ENCODE measurements around the gene FLNB. TPM values are rescaled to one million over a fixed set of nuclear protein-coding genes. Genes with fewer than 3 reads are reported as not detected.

The FLNB gene
- total RNA-seq, 1 donor from 2014 or later, result 216 TPM

DNA sequence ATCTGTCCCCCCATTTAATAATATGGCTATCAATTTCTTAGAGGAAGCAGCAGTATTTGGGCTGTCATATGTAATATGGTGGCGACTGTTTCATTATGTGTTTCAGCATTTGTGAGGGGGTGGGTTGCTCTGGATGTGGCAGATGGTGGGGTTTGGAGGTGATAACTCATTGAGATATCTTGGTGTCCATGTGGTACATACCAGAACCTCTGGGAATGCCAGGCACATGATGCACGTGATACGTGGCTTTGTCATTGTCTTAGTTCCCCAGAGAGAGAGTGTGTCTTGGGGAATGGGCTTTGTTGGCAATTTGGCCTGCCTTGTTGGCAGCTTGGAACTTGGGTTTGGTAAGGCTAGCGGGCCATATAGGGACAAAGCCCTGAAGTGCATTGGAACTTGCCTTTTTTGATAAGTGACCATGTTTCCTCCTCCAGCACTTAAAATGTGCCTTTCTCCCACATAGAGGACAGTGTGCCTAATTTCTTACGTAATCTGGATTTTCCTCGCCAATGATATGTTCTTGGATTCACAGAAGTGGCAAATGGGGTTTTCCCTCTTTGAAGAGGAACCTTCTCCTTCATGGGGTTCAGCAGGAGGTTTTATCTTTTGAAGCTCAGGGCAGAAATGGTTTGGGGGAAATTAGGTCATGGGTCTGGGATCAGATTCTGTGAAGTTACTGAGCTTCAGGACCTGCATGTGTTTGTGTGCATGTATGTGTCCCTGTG is 123.0 kb downstream of the FLNB start:
- Mint-ChIP-seq H3K4me1 (ENCODE audit: unreplicated experiment) (no peaks in the 10 kb centered on the region), H3K27me3 (ENCODE audit: unreplicated experiment) (peaks cover 13% of the 10 kb centered on the region), H3K9me3 (ENCODE audit: unreplicated experiment) (no peaks in the 10 kb centered on the region), H3K27ac (ENCODE audit: unreplicated experiment) (no peak overlapping the region), H3K36me3 (ENCODE audit: low read depth, unreplicated experiment) (peaks cover 69% of the 10 kb centered on the region), H3K4me3 (ENCODE audit: unreplicated experiment) (peak overlapping the region; percentile 17)
- TF ChIP-seq, protein P1, sequence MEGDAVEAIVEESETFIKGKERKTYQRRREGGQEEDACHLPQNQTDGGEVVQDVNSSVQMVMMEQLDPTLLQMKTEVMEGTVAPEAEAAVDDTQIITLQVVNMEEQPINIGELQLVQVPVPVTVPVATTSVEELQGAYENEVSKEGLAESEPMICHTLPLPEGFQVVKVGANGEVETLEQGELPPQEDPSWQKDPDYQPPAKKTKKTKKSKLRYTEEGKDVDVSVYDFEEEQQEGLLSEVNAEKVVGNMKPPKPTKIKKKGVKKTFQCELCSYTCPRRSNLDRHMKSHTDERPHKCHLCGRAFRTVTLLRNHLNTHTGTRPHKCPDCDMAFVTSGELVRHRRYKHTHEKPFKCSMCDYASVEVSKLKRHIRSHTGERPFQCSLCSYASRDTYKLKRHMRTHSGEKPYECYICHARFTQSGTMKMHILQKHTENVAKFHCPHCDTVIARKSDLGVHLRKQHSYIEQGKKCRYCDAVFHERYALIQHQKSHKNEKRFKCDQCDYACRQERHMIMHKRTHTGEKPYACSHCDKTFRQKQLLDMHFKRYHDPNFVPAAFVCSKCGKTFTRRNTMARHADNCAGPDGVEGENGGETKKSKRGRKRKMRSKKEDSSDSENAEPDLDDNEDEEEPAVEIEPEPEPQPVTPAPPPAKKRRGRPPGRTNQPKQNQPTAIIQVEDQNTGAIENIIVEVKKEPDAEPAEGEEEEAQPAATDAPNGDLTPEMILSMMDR (IDR thresholded peaks at IDR 0.05; ENCODE audit: unreplicated experiment), result no peak
- no peak for DNase-seq (ENCODE audit: low spot score)

DNA sequence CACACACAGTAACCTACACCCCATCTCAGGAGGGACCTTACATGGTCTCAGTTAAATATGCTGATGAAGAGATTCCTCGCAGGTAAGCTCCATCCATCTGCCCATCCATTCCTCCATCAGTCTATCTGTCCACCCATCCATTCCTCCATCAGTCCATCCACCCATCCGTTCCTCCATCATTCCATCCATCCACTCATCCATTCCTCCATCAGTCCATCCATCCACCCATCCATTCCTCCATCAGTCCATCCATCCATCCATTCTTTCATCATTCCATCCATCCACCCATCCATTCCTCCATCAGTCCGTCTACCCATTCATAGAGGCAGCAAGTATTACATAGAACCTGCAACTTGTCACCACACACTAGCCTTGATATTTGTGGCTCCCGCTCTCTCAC is 124.6 kb downstream of the FLNB start:
- peak overlapping the region; percentile 21 for H3K4me3 Mint-ChIP-seq (ENCODE audit: unreplicated experiment)

DNA sequence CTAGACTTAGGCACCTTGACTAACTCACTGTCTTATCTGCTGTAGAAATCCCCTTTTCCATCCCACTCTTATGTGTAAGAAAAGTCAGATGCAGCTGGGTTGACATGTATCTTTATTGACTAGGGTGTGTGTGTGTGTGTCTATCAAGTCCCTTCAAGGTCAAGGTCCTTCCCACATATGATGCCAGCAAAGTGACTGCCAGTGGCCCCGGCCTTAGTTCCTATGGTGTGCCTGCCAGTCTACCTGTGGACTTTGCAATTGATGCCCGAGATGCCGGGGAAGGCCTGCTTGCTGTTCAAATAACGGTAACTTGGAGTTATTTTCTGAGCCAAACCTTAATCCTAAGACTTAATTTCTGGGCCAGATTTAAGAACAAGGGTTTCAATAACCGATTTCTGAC is 126.2 kb downstream of the FLNB start:
- H3K36me3 Mint-ChIP-seq (ENCODE audit: low read depth, unreplicated experiment), result peaks cover 67% of the 10 kb centered on the region

More for the DNA sequence above, 124.6 kb downstream of the FLNB start:
- Mint-ChIP-seq H3K9me3 (ENCODE audit: unreplicated experiment) (no peaks in the 10 kb centered on the region), H3K27me3 (ENCODE audit: unreplicated experiment) (peaks cover 16% of the 10 kb centered on the region), H3K27ac (ENCODE audit: unreplicated experiment) (no peak overlapping the region), H3K36me3 (ENCODE audit: low read depth, unreplicated experiment) (peaks cover 67% of the 10 kb centered on the region), H3K4me1 (ENCODE audit: unreplicated experiment) (peaks cover 6% of the 10 kb centered on the region)
- TF ChIP-seq, protein P1 (IDR thresholded peaks at IDR 0.05; ENCODE audit: unreplicated experiment), result no peak
- DNase-seq (ENCODE audit: low spot score), result no peak

DNA sequence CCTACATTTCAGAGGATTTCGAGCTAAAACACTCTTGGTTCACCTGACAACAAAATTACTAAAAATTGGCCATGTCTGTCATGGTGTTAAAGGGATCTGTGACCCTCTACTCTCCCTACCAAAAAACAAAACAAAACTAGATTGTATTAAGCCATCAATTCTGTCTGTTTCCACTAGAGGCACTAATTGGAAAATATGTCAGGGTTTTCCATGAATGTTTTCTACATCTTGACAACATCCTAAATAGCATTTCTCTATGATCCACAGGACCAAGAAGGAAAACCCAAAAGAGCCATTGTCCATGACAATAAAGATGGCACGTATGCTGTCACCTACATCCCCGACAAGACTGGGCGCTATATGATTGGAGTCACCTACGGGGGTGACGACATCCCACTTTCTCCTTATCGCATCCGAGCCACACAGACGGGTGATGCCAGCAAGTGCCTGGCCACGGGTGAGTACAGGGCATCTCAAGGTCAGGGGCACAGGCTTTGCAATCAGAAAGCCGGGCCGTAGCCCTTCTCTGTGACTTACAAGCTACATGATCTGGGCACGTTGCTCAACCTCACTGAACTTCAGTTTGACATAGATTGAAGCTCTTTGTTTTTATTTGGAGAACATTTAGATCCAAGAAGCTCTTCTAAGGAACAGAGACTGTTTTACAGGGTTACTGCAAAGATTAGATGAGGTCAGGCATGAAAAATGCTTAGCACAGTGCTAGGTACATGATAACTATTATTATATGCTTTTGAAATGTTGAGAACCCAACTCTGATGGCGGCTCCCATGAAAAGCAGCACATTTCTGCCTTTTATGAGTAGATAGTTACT is 127.7 kb downstream of the FLNB start:
- Mint-ChIP-seq H3K27me3 (ENCODE audit: unreplicated experiment) (peaks cover 15% of the 10 kb centered on the region), H3K9me3 (ENCODE audit: unreplicated experiment) (no peaks in the 10 kb centered on the region), H3K36me3 (ENCODE audit: low read depth, unreplicated experiment) (peaks cover 61% of the 10 kb centered on the region), H3K4me1 (ENCODE audit: unreplicated experiment) (peaks cover 9% of the 10 kb centered on the region), H3K4me3 (ENCODE audit: unreplicated experiment) (peak overlapping the region; percentile 57), H3K27ac (ENCODE audit: unreplicated experiment) (no peak overlapping the region)
- DNase-seq (ENCODE audit: low spot score), result no peak
- TF ChIP-seq, protein P1 (IDR thresholded peaks at IDR 0.05; ENCODE audit: unreplicated experiment), result peak; percentile 46

More for the DNA sequence above, 126.2 kb downstream of the FLNB start:
- TF ChIP-seq, protein P1 (IDR thresholded peaks at IDR 0.05; ENCODE audit: unreplicated experiment), result no peak
- H3K27me3 Mint-ChIP-seq (ENCODE audit: unreplicated experiment), result peaks cover 16% of the 10 kb centered on the region
- peak overlapping the region; percentile 33 for H3K4me3 Mint-ChIP-seq (ENCODE audit: unreplicated experiment)
- H3K9me3 Mint-ChIP-seq (ENCODE audit: unreplicated experiment), result no peaks in the 10 kb centered on the region
- no peak overlapping the region for H3K27ac Mint-ChIP-seq (ENCODE audit: unreplicated experiment)
- DNase-seq (ENCODE audit: low spot score), result no peak
- peaks cover 9% of the 10 kb centered on the region for H3K4me1 Mint-ChIP-seq (ENCODE audit: unreplicated experiment)

Measured in endothelial cell (in vitro differentiated cells).